Memory B cell (primary cell): ENCODE results near the gene KDM4B.

Experiments used
- ATAC-seq: fragments of 150-1000 bp; cut with Tn5 transposase; 2 replicates; pipeline ENCODE4 v1.10.0; 2021; ENCODE audit warnings: low read depth, mild to moderate bottlenecking, moderate library complexity
- DNase-seq, 2 donors: peaks; one replicate each; pipeline ENCODE4 v3.0.0; 2022; ENCODE audit warnings: low spot score in 2 of 2
- H3K27ac Mint-ChIP-seq: one replicate; pipeline ENCODE4 v1.8.0; 2022; ENCODE audit warnings: mild to moderate bottlenecking, moderate library complexity, mixed read lengths
- H3K27me3 Mint-ChIP-seq: one replicate; pipeline ENCODE4 v1.8.0; 2022; ENCODE audit warnings: mixed read lengths
- H3K36me3 Mint-ChIP-seq: one replicate; pipeline ENCODE4 v1.8.0; 2022; ENCODE audit warnings: mild to moderate bottlenecking, mixed read lengths
- H3K4me1 Mint-ChIP-seq: one replicate; pipeline ENCODE4 v1.8.0; 2022; ENCODE audit warnings: mixed read lengths
- H3K4me3 Mint-ChIP-seq: one replicate; pipeline ENCODE4 v1.8.0; 2022; ENCODE audit warnings: mild to moderate bottlenecking, moderate library complexity, mixed read lengths
- H3K9me3 Mint-ChIP-seq: one replicate; pipeline ENCODE4 v1.8.0; 2022; ENCODE audit warnings: mixed read lengths

KDM4B gene

GRCh38 chr19:4985551-4985991 is 16.7 kb downstream of the KDM4B start:
- peaks cover 24% of the 10 kb centered on the region for H3K4me1 Mint-ChIP-seq
- no peaks in the 10 kb centered on the region for H3K27me3 Mint-ChIP-seq
- peaks cover 3% of the 10 kb centered on the region for H3K36me3 Mint-ChIP-seq
- no peak overlapping the region for H3K4me3 Mint-ChIP-seq
- ATAC-seq: no peak
- DNase-seq: no peak
- no peak overlapping the region for H3K27ac Mint-ChIP-seq
- no peaks in the 10 kb centered on the region for H3K9me3 Mint-ChIP-seq

GRCh38 chr19:4986056-4986455 is 17.1 kb downstream of the KDM4B start:
- DNase-seq (no peak), ATAC-seq (no peak)
- no peaks in the 10 kb centered on the region for H3K27me3 Mint-ChIP-seq
- no peaks in the 10 kb centered on the region for H3K9me3 Mint-ChIP-seq
- no peak overlapping the region for H3K27ac Mint-ChIP-seq
- H3K4me1 Mint-ChIP-seq: peaks cover 21% of the 10 kb centered on the region
- H3K36me3 Mint-ChIP-seq: peaks cover 3% of the 10 kb centered on the region
- H3K4me3 Mint-ChIP-seq: no peak overlapping the region

GRCh38 chr19:4986471-4986891 is 17.6 kb downstream of the KDM4B start:
- Mint-ChIP-seq H3K27me3 (no peaks in the 10 kb centered on the region), H3K36me3 (peaks cover 6% of the 10 kb centered on the region), H3K4me1 (peaks cover 20% of the 10 kb centered on the region), H3K27ac (no peak overlapping the region), H3K4me3 (no peak overlapping the region), H3K9me3 (no peaks in the 10 kb centered on the region)
- DNase-seq (no peak), ATAC-seq (no peak)

- ATAC-seq: no peak
- Mint-ChIP-seq H3K27me3 (no peaks in the 10 kb centered on the region), H3K36me3 (peaks cover 13% of the 10 kb centered on the region), H3K4me3 (no peak overlapping the region), H3K4me1 (peaks cover 17% of the 10 kb centered on the region), H3K9me3 (no peaks in the 10 kb centered on the region), H3K27ac (no peak overlapping the region)
- no peak for DNase-seq
Observed at GRCh38 chr19:4987256-4987655, 18.3 kb downstream of the KDM4B start.

- H3K9me3 Mint-ChIP-seq: peaks cover 2% of the 10 kb centered on the region
- H3K36me3 Mint-ChIP-seq: peaks cover 17% of the 10 kb centered on the region
- no peak for DNase-seq
- H3K27me3 Mint-ChIP-seq: no peaks in the 10 kb centered on the region
- no peak for ATAC-seq
- no peak overlapping the region for H3K27ac Mint-ChIP-seq
- H3K4me3 Mint-ChIP-seq: no peak overlapping the region
- peaks cover 12% of the 10 kb centered on the region for H3K4me1 Mint-ChIP-seq
Observed at GRCh38 chr19:4987692-4988370, 18.9 kb downstream of the KDM4B start.

- no peak overlapping the region for H3K4me3 Mint-ChIP-seq
- H3K4me1 Mint-ChIP-seq: peaks cover 12% of the 10 kb centered on the region
- no peaks in the 10 kb centered on the region for H3K27me3 Mint-ChIP-seq
- H3K36me3 Mint-ChIP-seq: peaks cover 22% of the 10 kb centered on the region
- ATAC-seq (no peak), DNase-seq (no peak)
- H3K9me3 Mint-ChIP-seq: peaks cover 2% of the 10 kb centered on the region
- no peak overlapping the region for H3K27ac Mint-ChIP-seq
Observed at GRCh38 chr19:4988770-4989251, 19.9 kb downstream of the KDM4B start.

- H3K9me3 Mint-ChIP-seq: peaks cover 2% of the 10 kb centered on the region
- ATAC-seq: no peak
- H3K27me3 Mint-ChIP-seq: no peaks in the 10 kb centered on the region
- no peak overlapping the region for H3K4me3 Mint-ChIP-seq
- DNase-seq: no peak
- H3K27ac Mint-ChIP-seq: no peak overlapping the region
- peaks cover 13% of the 10 kb centered on the region for H3K4me1 Mint-ChIP-seq
- peaks cover 23% of the 10 kb centered on the region for H3K36me3 Mint-ChIP-seq
Observed at GRCh38 chr19:4990306-4990705, 21.4 kb downstream of the KDM4B start.

GRCh38 chr19:4991538-4991937 is 22.6 kb downstream of the KDM4B start:
- Mint-ChIP-seq H3K27me3 (no peaks in the 10 kb centered on the region), H3K4me3 (no peak overlapping the region), H3K9me3 (peaks cover 2% of the 10 kb centered on the region), H3K36me3 (peaks cover 26% of the 10 kb centered on the region), H3K27ac (no peak overlapping the region), H3K4me1 (peaks cover 13% of the 10 kb centered on the region)
- DNase-seq (no peak), ATAC-seq (no peak)

- ATAC-seq (no peak), DNase-seq (no peak)
- no peak overlapping the region for H3K27ac Mint-ChIP-seq
- no peak overlapping the region for H3K4me3 Mint-ChIP-seq
- no peaks in the 10 kb centered on the region for H3K27me3 Mint-ChIP-seq
- H3K4me1 Mint-ChIP-seq: peaks cover 16% of the 10 kb centered on the region
- peaks cover 2% of the 10 kb centered on the region for H3K9me3 Mint-ChIP-seq
- H3K36me3 Mint-ChIP-seq: peaks cover 30% of the 10 kb centered on the region
Observed at GRCh38 chr19:4991996-4992698, 23.2 kb downstream of the KDM4B start.

- H3K4me1 Mint-ChIP-seq: peaks cover 12% of the 10 kb centered on the region
- no peak overlapping the region for H3K27ac Mint-ChIP-seq
- ATAC-seq (no peak), DNase-seq (no peak)
- H3K36me3 Mint-ChIP-seq: peaks cover 30% of the 10 kb centered on the region
- H3K4me3 Mint-ChIP-seq: no peak overlapping the region
- no peaks in the 10 kb centered on the region for H3K27me3 Mint-ChIP-seq
- H3K9me3 Mint-ChIP-seq: peaks cover 2% of the 10 kb centered on the region
Observed at GRCh38 chr19:4993683-4994082, 24.8 kb downstream of the KDM4B start.

GRCh38 chr19:4996701-4997100 is 27.8 kb downstream of the KDM4B start:
- Mint-ChIP-seq H3K36me3 (peaks cover 30% of the 10 kb centered on the region), H3K4me3 (no peak overlapping the region), H3K27ac (no peak overlapping the region), H3K27me3 (no peaks in the 10 kb centered on the region), H3K9me3 (peaks cover 2% of the 10 kb centered on the region), H3K4me1 (peaks cover 24% of the 10 kb centered on the region)
- ATAC-seq (no peak), DNase-seq (no peak)

GRCh38 chr19:4997297-4997696 is 28.4 kb downstream of the KDM4B start:
- Mint-ChIP-seq H3K9me3 (peaks cover 2% of the 10 kb centered on the region), H3K36me3 (peaks cover 26% of the 10 kb centered on the region), H3K4me3 (no peak overlapping the region), H3K27ac (no peak overlapping the region), H3K27me3 (no peaks in the 10 kb centered on the region), H3K4me1 (peaks cover 26% of the 10 kb centered on the region)
- ATAC-seq: no peak
- no peak for DNase-seq

- ATAC-seq (no peak), DNase-seq (no peak)
- H3K9me3 Mint-ChIP-seq: no peaks in the 10 kb centered on the region
- peaks cover 34% of the 10 kb centered on the region for H3K4me1 Mint-ChIP-seq
- H3K27ac Mint-ChIP-seq: peak overlapping the region; percentile 23
- peaks cover 19% of the 10 kb centered on the region for H3K36me3 Mint-ChIP-seq
- no peak overlapping the region for H3K4me3 Mint-ChIP-seq
- H3K27me3 Mint-ChIP-seq: no peaks in the 10 kb centered on the region
Observed at GRCh38 chr19:5000120-5000611, 31.3 kb downstream of the KDM4B start.

- Mint-ChIP-seq H3K9me3 (no peaks in the 10 kb centered on the region), H3K27ac (peak overlapping the region; percentile 16), H3K36me3 (peaks cover 16% of the 10 kb centered on the region), H3K4me1 (peaks cover 36% of the 10 kb centered on the region), H3K4me3 (no peak overlapping the region), H3K27me3 (no peaks in the 10 kb centered on the region)
- DNase-seq (peak; percentile 28 to 32), ATAC-seq (peak; percentile 60)
Observed at GRCh38 chr19:5001615-5002014, 32.7 kb downstream of the KDM4B start.
